Measurements from ENCODE around the gene PLXNA2.

The PLXNA2 gene

DNA sequence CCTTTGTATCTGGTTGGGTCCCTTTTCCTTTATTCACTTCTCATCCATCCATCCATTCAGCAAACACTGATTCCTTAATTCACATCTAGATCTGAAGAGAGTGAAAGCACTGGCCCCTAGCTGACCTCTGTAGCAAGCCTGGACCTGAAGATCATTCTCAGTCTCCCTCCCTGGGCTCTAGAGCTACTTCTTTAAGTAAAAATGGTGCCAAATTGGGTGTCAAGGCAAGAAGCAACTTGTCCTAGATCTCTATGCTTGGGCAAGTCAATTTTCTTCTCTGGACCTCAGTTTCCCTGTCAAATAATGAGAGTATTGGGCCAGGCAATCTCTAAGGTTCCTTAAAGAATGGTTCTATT is 36.1 kb downstream of the PLXNA2 start:
- no peak for DNase-seq (ENCODE audit: low read depth, low spot score)
- H3K27ac ChIP-seq = peak overlapping the region; percentile 95

DNA sequence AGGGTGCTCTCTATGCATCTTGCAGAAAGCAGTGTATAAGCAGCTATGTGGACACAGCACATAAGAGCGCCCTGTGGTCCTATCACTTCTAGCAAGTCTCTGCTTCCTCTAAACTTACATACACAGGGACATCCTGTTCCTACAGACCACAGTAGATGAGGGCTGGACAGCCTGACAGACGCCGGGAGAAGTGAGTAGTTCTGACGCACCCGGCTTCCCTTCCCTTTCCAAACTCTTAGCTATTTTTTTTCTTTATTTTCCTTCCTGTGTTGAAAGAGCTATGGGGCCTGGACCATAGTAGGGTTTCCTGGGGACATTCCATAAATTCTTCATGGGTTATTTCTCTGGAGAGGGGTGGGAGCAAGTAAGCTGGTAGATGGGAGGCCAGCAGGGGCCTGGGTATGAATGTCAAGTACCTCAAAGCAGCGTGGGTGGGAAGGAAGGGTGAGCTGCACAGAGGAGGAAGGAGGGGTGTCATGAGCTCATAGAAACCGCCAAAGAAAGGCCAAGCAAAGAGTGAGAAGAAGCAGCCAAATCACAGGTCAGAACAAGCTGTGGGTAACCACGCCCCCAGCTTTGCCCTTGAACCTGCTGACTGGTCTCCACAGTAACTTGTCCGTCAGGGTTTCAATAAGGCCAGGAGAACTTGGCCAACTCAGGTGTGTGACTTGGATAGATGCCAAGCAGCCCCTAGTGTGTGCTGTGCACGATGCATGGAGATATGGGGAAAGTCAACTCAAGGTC is 36.6 kb downstream of the PLXNA2 start:
- H3K27ac ChIP-seq = peak overlapping the region; percentile 95

DNA sequence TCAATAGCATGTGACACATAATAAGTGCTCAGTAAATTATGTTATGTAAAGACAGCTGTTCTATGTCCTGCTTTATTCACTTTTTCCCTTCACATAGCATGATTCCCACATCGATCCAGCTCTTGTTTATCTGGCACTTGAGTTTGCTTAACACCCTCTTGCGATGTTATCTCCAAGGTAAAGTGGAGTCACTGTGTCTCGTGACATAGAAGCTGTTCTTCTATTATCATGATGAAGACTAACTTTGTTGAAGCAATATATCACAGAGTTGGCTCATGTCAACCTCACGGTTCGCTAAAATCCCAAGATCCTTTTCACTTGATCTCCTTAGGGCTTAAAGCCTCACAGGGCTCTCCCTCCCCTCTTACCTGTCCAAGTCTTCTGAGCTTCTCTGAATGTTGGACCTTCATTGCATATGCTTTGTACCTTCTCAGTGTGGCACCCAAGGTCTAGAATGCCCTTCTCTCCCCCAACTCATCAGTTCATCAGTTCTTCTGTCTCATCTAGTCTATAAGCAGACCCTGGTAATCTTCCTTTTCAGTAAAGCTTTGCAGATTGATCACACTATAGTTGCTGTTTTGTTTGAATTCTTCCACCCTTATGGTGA is 38.0 kb downstream of the PLXNA2 start:
- H3K27ac ChIP-seq = peak overlapping the region; percentile 95

More for the DNA sequence above, 36.6 kb downstream of the PLXNA2 start:
- peak; percentile 90 for DNase-seq (ENCODE audit: low read depth, low spot score)

DNA sequence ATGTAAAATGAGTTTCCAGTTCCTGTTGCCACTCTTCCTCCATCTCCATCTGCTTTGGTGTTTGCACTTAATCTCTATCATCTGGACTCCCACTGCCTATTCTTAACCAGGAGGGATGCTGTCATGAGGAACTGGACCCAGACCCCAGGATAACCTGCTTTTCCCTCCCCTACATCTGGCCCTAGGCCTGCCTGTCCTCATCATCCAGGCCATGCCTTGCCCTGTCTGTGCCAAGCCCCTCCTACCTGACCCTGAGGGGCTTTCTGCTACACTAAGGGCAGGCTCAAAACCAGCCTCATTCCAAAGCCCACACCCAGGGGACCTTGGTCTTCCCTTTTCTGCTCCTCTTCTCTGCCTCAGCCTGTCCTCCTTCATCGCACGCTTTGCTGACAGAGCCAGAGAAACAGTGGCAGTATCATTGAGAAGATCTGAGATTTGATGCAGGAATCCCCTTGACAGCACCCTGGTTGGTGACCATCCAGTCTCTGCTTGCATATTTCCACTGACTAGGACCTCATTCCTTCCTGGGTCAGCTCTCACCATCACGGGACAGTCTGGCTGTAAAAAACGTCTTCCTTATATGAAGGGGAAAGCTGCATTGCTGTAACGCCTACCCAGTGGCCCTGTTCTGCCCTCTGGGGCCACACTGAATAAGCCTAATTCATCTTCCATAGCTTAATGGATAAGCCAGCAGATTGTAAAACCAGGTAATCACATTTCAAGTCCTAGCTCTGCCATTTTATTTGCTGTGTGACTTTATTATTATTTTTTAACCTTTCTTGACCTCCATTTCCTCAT is 38.8 kb downstream of the PLXNA2 start:
- DNase-seq (ENCODE audit: low read depth, low spot score) = no peak
- H3K27ac ChIP-seq = no peak overlapping the region

More for the DNA sequence above, 38.0 kb downstream of the PLXNA2 start:
- no peak for DNase-seq (ENCODE audit: low read depth, low spot score)

DNA sequence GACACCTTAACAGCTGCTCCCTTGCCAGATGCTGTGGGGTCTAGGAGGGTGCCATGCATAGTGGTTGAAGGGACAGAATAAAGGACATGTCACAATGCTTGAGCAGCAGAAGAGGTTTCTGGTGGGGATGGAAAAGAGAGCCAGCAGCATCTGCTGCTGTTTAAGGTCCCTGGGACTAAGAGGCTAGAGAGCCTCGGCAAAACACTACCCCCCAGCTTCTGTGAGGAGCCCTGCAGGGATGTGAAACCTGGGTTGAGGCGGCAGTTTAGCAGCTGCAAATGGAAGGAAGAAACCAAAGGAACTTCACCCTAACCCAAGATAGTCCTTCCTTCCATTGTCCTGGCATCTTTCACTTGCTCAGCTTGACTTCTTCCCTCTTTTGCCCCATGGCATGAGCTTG is 39.4 kb downstream of the PLXNA2 start:
- H3K27ac ChIP-seq = peak overlapping the region; percentile 67
- no peak for DNase-seq (ENCODE audit: low read depth, low spot score)

DNA sequence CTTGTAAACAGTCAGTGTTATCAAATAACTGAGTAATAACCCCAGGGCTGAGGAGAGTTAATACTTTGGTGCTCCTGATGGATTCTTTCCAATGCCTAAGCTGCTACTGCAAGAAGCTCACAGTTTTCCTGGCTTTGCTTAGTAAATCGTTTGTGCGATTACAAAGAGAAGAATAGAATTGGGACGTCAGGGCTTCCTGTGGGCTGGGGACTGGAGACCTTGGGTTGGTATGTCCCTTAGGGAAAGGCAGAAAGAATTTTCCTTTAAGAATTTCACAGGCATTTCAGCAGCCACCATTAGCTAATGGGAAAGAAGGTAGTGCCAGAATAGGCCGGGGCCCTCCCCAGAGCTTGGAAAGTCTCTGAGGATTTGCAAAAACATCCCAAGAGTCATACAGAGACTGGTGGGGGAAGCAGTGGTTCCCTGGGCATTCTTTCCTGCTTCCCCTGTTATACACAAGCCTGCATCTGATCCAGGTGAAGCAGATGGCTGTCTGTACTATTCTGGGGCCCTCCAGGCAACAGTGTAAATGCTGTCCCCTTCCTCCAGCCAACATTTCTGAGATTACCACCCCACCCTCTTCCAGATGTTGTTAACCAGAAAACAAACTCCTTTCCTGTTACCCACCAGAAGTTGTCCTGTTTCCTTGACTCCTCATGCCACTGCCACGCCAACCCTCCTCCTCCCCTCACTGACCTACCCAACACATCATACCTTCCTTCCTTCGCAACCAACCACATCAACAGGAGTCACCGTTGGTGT is 40.2 kb downstream of the PLXNA2 start:
- DNase-seq (ENCODE audit: low read depth, low spot score) = no peak
- H3K27ac ChIP-seq = peak overlapping the region; percentile 67

DNA sequence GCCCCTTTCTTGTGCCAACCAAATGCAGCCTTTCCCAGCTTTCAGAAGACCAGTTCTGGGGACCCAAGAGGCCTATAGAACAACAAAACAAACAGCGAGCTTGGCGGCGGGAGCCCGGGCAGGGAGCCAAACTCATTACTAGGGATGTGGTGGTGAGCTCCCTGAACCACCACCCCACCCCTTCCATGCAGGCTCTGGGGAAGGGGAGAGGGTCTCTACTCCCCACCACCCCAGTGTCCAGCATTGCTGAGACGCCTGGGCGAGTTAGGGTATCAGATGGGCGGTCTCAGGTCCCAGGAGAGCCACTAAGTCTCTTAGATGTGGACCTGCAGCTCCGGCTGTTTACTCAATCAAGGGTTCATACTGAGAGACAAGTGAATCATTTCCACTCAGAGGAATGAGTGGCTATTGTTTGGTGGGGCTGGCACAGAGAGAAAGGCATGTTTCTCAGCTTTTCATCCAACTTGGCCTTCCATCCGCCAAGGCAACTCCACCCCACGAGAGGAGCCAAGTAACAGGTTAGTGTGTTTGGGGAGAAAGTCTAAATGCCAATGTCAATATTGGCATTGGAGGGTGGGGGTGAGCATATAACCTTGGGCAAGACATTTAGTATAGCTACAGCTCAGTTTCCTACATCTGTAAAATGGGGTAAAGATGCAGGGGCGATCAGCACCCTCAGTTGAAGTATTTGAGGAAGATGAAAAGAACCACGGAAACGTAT is 40.9 kb downstream of the PLXNA2 start:
- H3K27ac ChIP-seq = peak overlapping the region; percentile 67

DNA sequence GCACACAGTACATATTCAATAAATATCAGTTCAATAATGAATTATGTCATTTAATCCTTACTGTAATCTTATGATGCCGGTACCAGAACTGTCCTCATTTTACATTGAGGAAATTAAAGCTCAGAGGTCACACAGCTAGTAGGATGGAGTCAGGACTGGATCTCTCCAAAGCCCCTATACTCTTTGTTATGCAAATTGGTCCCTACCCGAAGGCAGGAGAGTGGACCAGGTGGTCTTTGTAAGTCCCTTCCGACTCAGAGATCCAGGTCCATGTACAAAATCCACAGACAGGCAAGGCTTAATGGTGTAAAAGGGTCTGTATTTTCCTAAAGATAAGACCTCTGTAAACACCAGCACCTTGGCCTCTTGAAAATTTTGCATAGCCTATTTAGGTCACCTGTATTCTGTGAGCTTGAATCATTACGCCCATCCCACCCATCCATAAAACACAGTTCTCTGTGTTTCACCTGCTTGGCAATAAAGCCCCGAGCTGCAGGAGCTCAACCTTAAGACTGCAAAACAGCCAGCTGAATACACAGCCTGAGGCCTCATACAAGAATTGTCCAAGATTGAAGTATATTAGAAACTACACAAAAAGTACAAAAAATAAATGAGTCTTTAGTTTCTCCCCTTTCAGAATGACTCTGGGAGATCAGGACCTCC is 41.7 kb downstream of the PLXNA2 start:
- peak overlapping the region; percentile 67 for H3K27ac ChIP-seq
- no peak for DNase-seq (ENCODE audit: low read depth, low spot score)

More for the DNA sequence above, 40.9 kb downstream of the PLXNA2 start:
- DNase-seq (ENCODE audit: low read depth, low spot score) = no peak

DNA sequence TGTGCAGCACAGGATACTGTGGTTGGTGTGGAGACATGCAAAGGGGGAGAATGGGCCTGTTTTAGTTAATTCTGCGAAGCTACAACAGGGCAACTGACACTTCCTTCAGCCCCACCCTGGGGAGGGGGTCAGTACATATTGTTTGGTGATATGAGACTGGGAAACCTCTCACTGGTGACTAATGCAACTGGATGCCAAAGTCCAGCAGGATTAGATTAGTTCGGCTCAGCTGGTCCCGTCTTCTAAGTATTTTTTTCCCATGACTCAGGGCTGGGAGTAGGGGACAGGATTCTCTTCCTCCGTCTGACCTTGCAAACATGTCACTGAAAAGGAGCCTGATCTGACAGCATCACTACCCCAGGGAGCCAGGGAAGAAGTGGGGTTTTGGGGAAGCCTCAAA is 43.0 kb downstream of the PLXNA2 start:
- H3K27ac ChIP-seq = peak overlapping the region; percentile 14
- no peak for DNase-seq (ENCODE audit: low read depth, low spot score)

DNA sequence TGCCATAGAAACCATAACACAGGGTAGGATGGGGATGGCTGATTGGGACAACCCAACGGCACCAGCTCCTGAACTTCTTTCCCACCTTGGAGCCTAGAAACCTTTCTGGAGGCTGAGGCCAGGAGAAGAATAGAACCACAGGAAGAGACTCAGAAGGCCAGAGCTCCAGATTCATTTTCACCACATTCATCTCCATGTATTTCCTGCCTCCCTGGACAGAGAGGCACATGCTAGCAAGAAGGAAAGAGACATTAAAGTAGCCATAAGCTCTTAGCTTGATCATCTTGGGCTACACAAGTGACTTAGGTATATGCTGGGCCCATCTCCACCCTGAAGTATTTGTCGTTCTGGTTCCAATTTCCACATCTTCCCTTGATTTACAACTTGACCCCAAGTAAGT is 44.1 kb downstream of the PLXNA2 start:
- no peak for DNase-seq (ENCODE audit: low read depth, low spot score)
- no peak overlapping the region for H3K27ac ChIP-seq

DNA sequence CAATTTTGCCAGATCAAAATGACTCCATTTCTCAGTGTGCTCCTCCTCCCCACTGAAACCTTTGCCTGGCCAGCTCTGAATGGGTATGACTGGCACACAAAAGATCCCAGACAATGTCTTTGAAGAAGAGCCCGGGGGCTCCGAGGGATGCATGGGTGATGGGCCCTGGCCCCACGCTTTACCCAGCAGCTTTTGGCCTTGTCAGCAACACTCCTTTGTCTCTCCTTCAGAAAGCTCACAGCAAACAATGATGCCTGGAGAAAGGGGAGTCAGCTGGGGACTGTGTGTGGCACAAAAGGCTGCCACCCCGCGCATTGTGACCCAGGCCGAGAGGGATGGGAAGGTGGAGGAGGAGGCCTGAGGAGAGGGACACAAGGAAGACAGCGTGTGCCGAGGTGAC is 45.9 kb downstream of the PLXNA2 start:
- DNase-seq (ENCODE audit: low read depth, low spot score) = no peak
- H3K27ac ChIP-seq = no peak overlapping the region

DNA sequence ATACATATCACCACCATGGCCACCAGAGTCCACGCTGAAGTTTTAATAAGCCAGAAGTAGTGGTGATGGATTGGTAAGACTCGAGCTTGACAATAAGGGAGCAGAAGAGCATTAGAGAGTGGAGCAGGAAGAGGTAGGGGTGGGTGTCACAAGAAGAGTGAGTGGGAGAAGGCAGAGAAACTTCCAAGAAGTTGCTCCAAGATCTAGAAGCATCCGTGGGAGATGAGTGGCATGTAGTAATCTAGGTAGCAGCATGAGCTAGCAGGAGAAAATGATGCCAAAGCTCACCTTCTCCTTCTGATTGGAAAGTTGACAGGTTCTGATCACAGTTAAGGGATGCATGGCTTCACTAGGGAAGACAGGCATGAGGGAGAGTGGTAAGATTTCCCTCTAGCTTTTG is 49.2 kb downstream of the PLXNA2 start:
- DNase-seq (ENCODE audit: low read depth, low spot score) = no peak
- H3K27ac ChIP-seq = no peak overlapping the region

DNA sequence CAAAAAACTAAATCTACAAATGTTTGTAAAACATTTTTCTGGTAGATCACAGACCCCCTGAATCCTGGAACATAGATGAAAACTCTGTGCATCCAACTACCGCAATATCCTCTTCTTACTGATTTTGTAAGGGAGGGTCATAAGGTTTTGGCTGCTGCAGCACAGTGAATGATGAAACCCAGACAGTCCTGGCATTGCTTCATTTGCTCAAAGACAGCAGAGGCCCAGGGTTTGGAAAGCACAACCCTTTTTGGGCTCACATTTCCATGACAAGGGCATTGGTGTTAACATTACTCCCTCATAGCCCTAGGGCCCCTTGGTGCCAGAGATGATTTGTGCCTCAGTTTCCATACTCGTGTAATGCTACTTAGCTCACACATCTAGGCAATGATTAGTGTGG is 51.2 kb downstream of the PLXNA2 start:
- H3K27ac ChIP-seq = no peak overlapping the region
- DNase-seq (ENCODE audit: low read depth, low spot score) = no peak

DNA sequence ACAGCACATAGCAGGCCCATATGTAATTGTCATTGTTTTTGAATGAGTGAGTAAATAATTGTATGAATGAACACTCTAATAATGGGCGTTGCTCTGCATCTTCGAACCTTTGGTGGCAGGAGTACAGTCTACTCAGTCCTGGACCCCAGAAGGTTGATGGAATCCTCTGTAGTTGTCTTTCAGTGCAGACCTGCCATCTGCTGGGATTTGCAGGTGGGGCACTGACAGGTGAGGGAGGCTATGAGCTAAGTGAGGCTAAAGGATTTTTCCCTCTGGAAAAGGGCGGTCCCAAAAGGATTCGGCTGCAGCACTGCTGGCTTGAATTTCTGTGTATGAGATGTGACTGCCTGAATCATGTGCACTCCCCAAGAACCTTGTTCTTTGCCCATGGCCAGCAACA is 53.4 kb downstream of the PLXNA2 start:
- no peak for DNase-seq (ENCODE audit: low read depth, low spot score)
- no peak overlapping the region for H3K27ac ChIP-seq

DNA sequence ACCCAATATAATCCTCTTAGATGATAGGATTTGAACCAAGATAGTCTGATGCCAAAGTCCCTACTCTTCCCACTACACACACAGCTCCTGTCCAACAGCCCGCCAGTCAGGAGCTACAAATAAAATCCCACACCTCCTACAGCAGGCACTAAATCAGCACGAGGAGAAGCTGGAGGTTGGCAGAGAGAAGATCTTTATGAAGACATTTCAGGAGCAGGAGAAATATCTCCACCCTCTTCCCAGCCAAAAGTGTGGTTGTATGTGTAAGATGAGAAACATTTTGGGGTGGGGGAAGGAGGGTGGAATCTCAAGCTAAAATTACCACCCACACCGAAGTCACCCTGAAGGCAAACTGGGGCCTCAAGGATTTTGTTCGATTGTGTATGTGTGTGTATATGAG is 54.5 kb downstream of the PLXNA2 start:
- DNase-seq (ENCODE audit: low read depth, low spot score) = no peak

DNA sequence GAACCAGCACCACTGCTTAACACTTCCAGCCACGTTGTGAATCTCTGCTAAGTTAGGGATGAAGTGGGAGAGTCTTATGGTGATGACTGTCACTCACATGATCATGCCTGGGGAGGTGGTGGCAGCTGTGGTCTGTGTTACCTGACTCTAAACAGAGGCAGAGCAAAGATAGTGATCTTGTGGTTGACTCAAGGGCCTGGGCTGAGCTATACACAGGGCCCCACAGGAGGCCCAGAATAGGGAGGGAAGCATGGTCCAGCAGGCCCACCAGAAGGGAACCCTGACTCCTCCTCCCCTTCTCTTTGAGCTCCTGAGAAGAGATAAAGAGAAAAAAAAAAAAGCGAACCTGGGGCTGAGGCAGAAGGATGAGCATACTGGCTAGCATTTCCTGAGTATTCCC is 55.0 kb downstream of the PLXNA2 start:
- H3K27ac ChIP-seq = no peak overlapping the region
- no peak for DNase-seq (ENCODE audit: low read depth, low spot score)

More for the DNA sequence above, 54.5 kb downstream of the PLXNA2 start:
- no peak overlapping the region for H3K27ac ChIP-seq

DNA sequence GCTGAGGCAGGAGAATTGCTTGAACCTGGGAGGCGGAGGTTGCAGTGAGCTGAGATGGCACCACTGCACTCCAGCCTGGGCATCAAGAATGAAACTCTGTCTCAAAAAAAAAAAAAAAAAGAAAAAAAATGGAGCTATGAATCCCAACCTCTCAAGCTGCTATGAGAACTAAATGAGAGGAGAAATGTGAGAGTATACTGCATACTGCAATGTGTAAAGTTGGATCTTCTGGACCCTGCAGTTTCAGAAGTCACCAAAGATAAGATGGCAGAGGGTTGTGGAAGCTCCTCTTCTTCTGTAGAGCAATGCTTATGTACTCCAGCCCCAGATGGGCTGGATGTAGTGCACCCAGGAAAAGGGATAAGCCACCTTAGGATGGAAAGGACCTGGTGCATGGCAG is 55.6 kb downstream of the PLXNA2 start:
- no peak overlapping the region for H3K27ac ChIP-seq
- no peak for DNase-seq (ENCODE audit: low read depth, low spot score)

DNA sequence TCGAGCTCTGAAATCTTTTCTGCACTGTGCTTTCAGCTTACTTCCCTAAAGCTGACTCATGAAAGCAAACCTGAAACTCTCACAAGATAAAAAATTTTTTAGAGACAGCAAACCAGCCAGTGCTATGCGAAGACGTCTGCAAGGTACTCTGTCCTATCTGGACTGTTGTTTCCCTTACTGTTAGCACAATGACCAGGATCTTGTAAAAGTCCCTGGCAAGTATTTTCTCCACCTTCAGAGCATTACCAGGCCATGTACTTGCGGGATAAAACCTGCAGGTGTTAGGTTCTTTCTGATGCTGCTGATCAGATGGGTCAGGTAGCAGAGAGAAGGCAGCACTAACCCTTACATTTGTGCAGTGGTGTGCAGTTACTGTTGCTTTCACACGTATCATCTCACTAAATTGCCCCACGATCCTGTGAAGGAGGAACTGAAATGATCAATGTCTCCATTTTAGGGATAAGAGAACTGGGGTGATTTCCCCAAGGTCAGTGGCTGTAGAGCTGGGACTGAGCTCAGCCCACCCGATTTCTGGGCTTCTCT is 56.6 kb downstream of the PLXNA2 start:
- H3K27ac ChIP-seq = no peak overlapping the region
- DNase-seq (ENCODE audit: low read depth, low spot score) = no peak

DNA sequence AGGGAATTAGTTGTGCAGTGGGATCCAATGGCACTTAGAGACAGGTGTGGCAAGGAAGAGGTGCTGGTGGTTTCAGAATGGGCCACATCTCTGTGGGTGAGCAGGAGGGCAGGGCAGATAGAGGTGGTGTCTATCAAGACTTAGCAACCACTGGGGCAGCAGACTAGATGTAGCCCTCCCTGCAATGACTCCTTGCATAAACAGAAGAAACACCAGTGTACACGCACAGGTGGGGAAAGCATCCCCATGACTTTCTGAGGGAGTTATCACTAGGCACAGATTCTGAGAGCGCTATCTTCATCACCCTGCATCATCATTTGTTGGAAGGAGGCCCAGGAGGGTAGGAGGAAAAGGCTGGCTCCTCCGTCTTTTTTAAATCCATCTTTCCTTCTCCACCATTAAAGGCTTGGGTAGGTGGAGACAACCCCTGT is 58.4 kb downstream of the PLXNA2 start:
- H3K27ac ChIP-seq = no peak overlapping the region
- DNase-seq (ENCODE audit: low read depth, low spot score) = no peak
